Vagina (tissue), 2 donors: Measurements from ENCODE around the gene YES1.

Source experiments
- POLR2A ChIP-seq, 2 donors: fragments of 450-650 bp; IDR thresholded peaks; one replicate each; pipeline ENCODE4 v1.6.1; 2017; ENCODE audit warnings: antibody characterized with exemption in 2 of 2, mild to moderate bottlenecking in 2 of 2, moderate library complexity in 2 of 2
- POLR2AphosphoS5 ChIP-seq, 2 donors: sonication (generic); formaldehyde crosslinking; IDR thresholded peaks; one replicate each; pipeline ENCODE4 v1.9.0; 2017; ENCODE audit warnings: antibody characterized with exemption in 2 of 2, mild to moderate bottlenecking in 2 of 2, low read depth in 1 of 2; ENCODE audit not compliant: insufficient read depth in 1 of 2
- TF ChIP-seq, protein P1 (sequence below), 3 experiments: fragments of 450-650 bp in 2 of 3; fragments of 200-600 bp in 1 of 3; sonication (generic) in 1 of 3; IDR thresholded peaks; one replicate each; pipeline ENCODE4 v1.5.1; 2017 to 2019; ENCODE audit warnings: antibody characterized with exemption in 3 of 3, mild to moderate bottlenecking in 2 of 3, moderate library complexity in 2 of 3

DNA sequence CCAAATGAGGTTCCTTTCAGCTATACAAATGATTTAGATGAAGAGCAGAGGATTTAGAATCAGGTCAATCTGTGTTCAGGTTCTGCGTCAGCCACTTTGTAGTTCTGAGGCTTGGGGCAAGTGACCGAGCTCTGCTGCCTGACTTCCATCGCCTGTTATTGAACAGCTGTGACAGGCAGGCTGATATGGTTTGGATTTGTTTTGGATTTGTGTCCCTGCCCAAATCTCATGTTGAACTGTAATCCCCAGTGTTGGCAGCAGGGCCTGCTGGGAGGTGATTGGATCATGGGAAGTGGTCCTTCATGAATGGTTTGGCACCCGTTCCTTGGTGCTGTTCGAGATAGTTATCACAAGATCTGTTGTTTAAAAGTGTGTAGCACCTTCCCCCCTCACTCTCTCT lies 136.0 kb downstream of the YES1 start:
- no peak for TF ChIP-seq POLR2A (IDR thresholded peaks at IDR 0.05)
- TF ChIP-seq POLR2AphosphoS5 (IDR thresholded peaks at IDR 0.05; ENCODE audit: insufficient read depth in 1 of 2, low read depth in 1 of 2), result no peak
- TF ChIP-seq, protein P1, sequence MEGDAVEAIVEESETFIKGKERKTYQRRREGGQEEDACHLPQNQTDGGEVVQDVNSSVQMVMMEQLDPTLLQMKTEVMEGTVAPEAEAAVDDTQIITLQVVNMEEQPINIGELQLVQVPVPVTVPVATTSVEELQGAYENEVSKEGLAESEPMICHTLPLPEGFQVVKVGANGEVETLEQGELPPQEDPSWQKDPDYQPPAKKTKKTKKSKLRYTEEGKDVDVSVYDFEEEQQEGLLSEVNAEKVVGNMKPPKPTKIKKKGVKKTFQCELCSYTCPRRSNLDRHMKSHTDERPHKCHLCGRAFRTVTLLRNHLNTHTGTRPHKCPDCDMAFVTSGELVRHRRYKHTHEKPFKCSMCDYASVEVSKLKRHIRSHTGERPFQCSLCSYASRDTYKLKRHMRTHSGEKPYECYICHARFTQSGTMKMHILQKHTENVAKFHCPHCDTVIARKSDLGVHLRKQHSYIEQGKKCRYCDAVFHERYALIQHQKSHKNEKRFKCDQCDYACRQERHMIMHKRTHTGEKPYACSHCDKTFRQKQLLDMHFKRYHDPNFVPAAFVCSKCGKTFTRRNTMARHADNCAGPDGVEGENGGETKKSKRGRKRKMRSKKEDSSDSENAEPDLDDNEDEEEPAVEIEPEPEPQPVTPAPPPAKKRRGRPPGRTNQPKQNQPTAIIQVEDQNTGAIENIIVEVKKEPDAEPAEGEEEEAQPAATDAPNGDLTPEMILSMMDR (IDR thresholded peaks at IDR 0.05), result no peak
